HUES64 (cell line): ENCODE measurements around the gene SDCCAG8.
A peak's percentile ranks its signal among the peaks of the same experiment; 100 is the strongest.

Experiments
- H3K27ac ChIP-seq: 2 replicates; pipeline ENCODE4 v1.7.0; 2013; ENCODE audit warnings: low read depth, low read length, inconsistent platforms
- H3K27me3 ChIP-seq: 2 replicates; pipeline ENCODE4 v1.6.1; 2013; ENCODE audit warnings: mild to moderate bottlenecking, low read length; ENCODE audit not compliant: insufficient read depth
- H3K36me3 ChIP-seq: 2 replicates; pipeline ENCODE4 v1.6.1; 2013; ENCODE audit warnings: mild to moderate bottlenecking, low read length; ENCODE audit not compliant: insufficient read depth
- H3K4me1 ChIP-seq: 2 replicates; pipeline ENCODE4 v1.6.1; 2013; ENCODE audit warnings: mild to moderate bottlenecking, low read length, moderate library complexity; ENCODE audit not compliant: insufficient read depth
- H3K4me3 ChIP-seq: 2 replicates; pipeline ENCODE4 v1.5.1; 2013; ENCODE audit warnings: mild to moderate bottlenecking, low read length, moderate library complexity
- H3K9ac ChIP-seq: 2 replicates; pipeline ENCODE4 v1.6.1; 2013; ENCODE audit warnings: mild to moderate bottlenecking, low read depth, low read length
- H3K9me3 ChIP-seq: 2 replicates; pipeline ENCODE4 v1.6.1; 2013; ENCODE audit warnings: low read depth, low read length; ENCODE audit not compliant: insufficient read depth
- WGBS: fragments of 150-250, 120-280 bp; methylation state at CpG from one replicate; pipeline ENCODE4 v1.1.7; 2013; ENCODE audit warnings: missing lambda C conversion rate; 5-methylcytosine and 5-hydroxymethylcytosine counted together

The SDCCAG8 gene

GRCh38 chr1:243254233-243254926, 1.5 kb upstream of the SDCCAG8 start:
- Histone ChIP-seq H3K4me1 (peaks cover 46% of the 10 kb centered on the region), H3K9me3 (no peaks in the 10 kb centered on the region), H3K27ac (peak overlapping the region; percentile 88), H3K4me3 (peak overlapping the region; percentile 88), H3K27me3 (no peaks in the 10 kb centered on the region), H3K36me3 (no peaks in the 10 kb centered on the region), H3K9ac (peak overlapping the region; percentile 90)
- WGBS = under 1% methylated on average over 50 of the region's 50 CpGs

GRCh38 chr1:243254927-243255790, 682 bp upstream of the SDCCAG8 start, which contains the start of gene CEP170:
Gene CEP170, minus strand, starts transcription at chr1:243255281. Its CDS starts 30,001 bp downstream, at chr1:243225280.
- under 1% methylated on average over 74 of the region's 74 CpGs for WGBS
- peak within 1 kb of the TSS; percentile 88 for H3K4me3 ChIP-seq
- H3K9ac ChIP-seq = peak within 1 kb of the TSS; percentile 90
- peaks cover 40% of the 10 kb centered on the region for H3K4me1 ChIP-seq
- H3K36me3 ChIP-seq = no peaks in the 10 kb centered on the region
- no peaks in the 10 kb centered on the region for H3K27me3 ChIP-seq
- no peaks in the 10 kb centered on the region for H3K9me3 ChIP-seq
- peak within 1 kb of the TSS; percentile 88 for H3K27ac ChIP-seq

- H3K9ac ChIP-seq = peak overlapping the region; percentile 62; the same call in 1 of the 2 replicates
- no peaks in the 10 kb centered on the region for H3K9me3 ChIP-seq
- no peaks in the 10 kb centered on the region for H3K36me3 ChIP-seq
- no peaks in the 10 kb centered on the region for H3K27me3 ChIP-seq
- peaks cover 26% of the 10 kb centered on the region for H3K4me1 ChIP-seq
- 65% methylated on average over 2 of the region's 2 CpGs for WGBS
- no peak overlapping the region for H3K27ac ChIP-seq
- H3K4me3 ChIP-seq = peak overlapping the region; percentile 88
Observed at GRCh38 chr1:243256590-243256989, 749 bp downstream of the SDCCAG8 start.

GRCh38 chr1:243257189-243257588, 1.3 kb downstream of the SDCCAG8 start:
- H3K9me3 ChIP-seq = no peaks in the 10 kb centered on the region
- H3K9ac ChIP-seq = no peak overlapping the region
- no peaks in the 10 kb centered on the region for H3K27me3 ChIP-seq
- 94% methylated on average over 1 of the region's 1 CpG for WGBS
- no peaks in the 10 kb centered on the region for H3K36me3 ChIP-seq
- H3K4me1 ChIP-seq = peaks cover 20% of the 10 kb centered on the region
- no peak overlapping the region; the same call in 1 of the 2 replicates for H3K4me3 ChIP-seq
- no peak overlapping the region for H3K27ac ChIP-seq

- no peak overlapping the region for H3K27ac ChIP-seq
- WGBS = 97% methylated on average over 7 of the region's 7 CpGs
- H3K9me3 ChIP-seq = no peaks in the 10 kb centered on the region
- H3K4me3 ChIP-seq = no peak overlapping the region
- H3K4me1 ChIP-seq = peaks cover 4% of the 10 kb centered on the region; the same call in 1 of the 2 replicates
- H3K9ac ChIP-seq = no peak overlapping the region
- H3K36me3 ChIP-seq = no peaks in the 10 kb centered on the region
- no peaks in the 10 kb centered on the region for H3K27me3 ChIP-seq
Observed at GRCh38 chr1:243258731-243259130, 2.9 kb downstream of the SDCCAG8 start.

GRCh38 chr1:243260221-243260880, 4.5 kb downstream of the SDCCAG8 start:
- no peaks in the 10 kb centered on the region for H3K27me3 ChIP-seq
- 97% methylated on average over 3 of the region's 4 CpGs for WGBS
- no peak overlapping the region for H3K9ac ChIP-seq
- no peak overlapping the region for H3K4me3 ChIP-seq
- H3K27ac ChIP-seq = no peak overlapping the region
- H3K36me3 ChIP-seq = no peaks in the 10 kb centered on the region
- H3K9me3 ChIP-seq = no peaks in the 10 kb centered on the region
- peaks cover 4% of the 10 kb centered on the region; the same call in 1 of the 2 replicates for H3K4me1 ChIP-seq

- Histone ChIP-seq H3K36me3 (no peaks in the 10 kb centered on the region), H3K27me3 (no peaks in the 10 kb centered on the region), H3K27ac (no peak overlapping the region), H3K9ac (no peak overlapping the region), H3K4me1 (peaks cover 3% of the 10 kb centered on the region; the same call in 1 of the 2 replicates), H3K9me3 (no peaks in the 10 kb centered on the region), H3K4me3 (no peak overlapping the region)
- 95% methylated on average over 1 of the region's 1 CpG for WGBS
Observed at GRCh38 chr1:243261390-243261789, 5.5 kb downstream of the SDCCAG8 start.

- 96% methylated on average over 2 of the region's 2 CpGs for WGBS
Observed at GRCh38 chr1:243264717-243265116, 8.9 kb downstream of the SDCCAG8 start.

GRCh38 chr1:243266231-243266630, 10.4 kb downstream of the SDCCAG8 start:
- H3K36me3 ChIP-seq = no peaks in the 10 kb centered on the region
- no peak overlapping the region for H3K27ac ChIP-seq
- 95% methylated on average over 4 of the region's 4 CpGs for WGBS
- no peak overlapping the region for H3K4me3 ChIP-seq
- no peak overlapping the region for H3K9ac ChIP-seq
- H3K4me1 ChIP-seq = peaks cover 11% of the 10 kb centered on the region
- no peaks in the 10 kb centered on the region for H3K27me3 ChIP-seq
- no peaks in the 10 kb centered on the region for H3K9me3 ChIP-seq

More at GRCh38 chr1:243264717-243265116, 8.9 kb downstream of the SDCCAG8 start:
- Histone ChIP-seq H3K9ac (no peak overlapping the region), H3K9me3 (no peaks in the 10 kb centered on the region), H3K4me3 (no peak overlapping the region), H3K4me1 (peaks cover 10% of the 10 kb centered on the region), H3K27me3 (no peaks in the 10 kb centered on the region), H3K36me3 (no peaks in the 10 kb centered on the region), H3K27ac (no peak overlapping the region)

GRCh38 chr1:243267471-243267880, 11.6 kb downstream of the SDCCAG8 start:
- Histone ChIP-seq H3K9me3 (no peaks in the 10 kb centered on the region), H3K27me3 (no peaks in the 10 kb centered on the region), H3K27ac (no peak overlapping the region), H3K9ac (no peak overlapping the region), H3K4me1 (peaks cover 11% of the 10 kb centered on the region), H3K36me3 (0 out of 2 replicates have a peak, but pooled peaks cover 2% of the 10 kb centered on the region), H3K4me3 (no peak overlapping the region)
- WGBS = 87% methylated on average over 9 of the region's 10 CpGs
